Measurements from ENCODE around the gene PCNX2. TPM values are rescaled to one million over a fixed set of nuclear protein-coding genes. Genes with fewer than 3 reads are reported as not detected.

Gene PCNX2, protein sequence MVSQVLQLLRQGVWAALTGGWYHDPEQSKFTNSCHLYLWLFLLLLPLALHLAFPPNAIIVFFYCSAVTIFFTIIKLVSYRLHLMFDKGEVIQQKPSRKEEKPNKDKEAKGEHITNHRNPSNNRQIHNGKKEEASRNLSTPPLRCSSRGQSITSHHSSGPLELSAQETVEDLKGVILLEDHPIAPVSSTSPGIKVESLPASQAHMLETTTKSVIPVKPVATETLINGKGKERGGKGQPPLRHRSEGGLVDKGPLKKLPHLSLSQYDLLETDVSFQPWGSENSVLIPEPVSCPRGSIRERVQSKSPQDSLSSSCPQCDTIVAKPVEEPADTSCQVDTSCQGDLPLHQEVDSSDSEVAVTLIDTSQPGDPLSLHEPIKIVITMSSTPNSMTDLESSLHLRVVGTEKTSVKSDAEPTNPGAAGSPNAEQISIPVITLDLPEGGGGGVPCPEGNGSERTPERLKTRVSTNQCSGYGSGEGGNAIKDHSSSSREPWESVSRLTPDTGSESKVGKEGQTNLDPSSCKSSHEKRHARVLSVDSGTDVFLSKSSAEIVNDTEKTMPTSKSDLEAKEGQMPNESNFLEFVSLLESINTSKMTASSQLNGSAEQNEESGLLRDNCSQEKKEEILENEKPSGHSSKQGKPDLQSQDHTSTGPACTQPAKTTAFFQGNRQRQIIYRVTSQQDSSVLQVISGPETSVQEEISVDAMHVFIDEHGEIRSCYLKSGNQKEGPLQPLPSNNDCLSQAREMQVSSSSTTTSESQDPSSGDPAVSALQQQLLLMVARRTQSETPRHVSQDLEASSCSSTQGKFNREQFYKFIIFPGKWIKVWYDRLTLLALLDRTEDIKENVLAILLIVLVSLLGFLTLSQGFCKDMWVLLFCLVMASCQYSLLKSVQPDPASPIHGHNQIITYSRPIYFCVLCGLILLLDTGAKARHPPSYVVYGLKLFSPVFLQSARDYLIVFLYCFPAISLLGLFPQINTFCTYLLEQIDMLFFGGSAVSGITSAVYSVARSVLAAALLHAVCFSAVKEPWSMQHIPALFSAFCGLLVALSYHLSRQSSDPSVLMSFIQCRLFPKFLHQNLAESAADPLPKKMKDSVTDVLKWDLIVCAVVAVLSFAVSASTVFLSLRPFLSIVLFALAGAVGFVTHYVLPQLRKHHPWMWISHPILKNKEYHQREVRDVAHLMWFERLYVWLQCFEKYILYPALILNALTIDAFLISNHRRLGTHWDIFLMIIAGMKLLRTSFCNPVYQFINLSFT (N-terminal part only)
- total RNA-seq (10 to 100 TPM; 16.5 to 26.0 (median 19.3) TPM), polyA plus RNA-seq (10 to 100 TPM in 1 of 2 donors, 1 to 10 TPM in 1; 5.7 to 10.9 TPM)
- long read RNA-seq, donor 1, partial matches to known transcripts, result 4 of 15 reads
- long read RNA-seq, donor 1, other reads (novel, unspliced or antisense), result 11 of 15 reads
- long read RNA-seq, donor 2, result 0 reads
- long read RNA-seq, donor 3, partial matches to known transcripts, result 4 of 16 reads
- long read RNA-seq, donor 3, other reads (novel, unspliced or antisense), result 12 of 16 reads

DNA sequence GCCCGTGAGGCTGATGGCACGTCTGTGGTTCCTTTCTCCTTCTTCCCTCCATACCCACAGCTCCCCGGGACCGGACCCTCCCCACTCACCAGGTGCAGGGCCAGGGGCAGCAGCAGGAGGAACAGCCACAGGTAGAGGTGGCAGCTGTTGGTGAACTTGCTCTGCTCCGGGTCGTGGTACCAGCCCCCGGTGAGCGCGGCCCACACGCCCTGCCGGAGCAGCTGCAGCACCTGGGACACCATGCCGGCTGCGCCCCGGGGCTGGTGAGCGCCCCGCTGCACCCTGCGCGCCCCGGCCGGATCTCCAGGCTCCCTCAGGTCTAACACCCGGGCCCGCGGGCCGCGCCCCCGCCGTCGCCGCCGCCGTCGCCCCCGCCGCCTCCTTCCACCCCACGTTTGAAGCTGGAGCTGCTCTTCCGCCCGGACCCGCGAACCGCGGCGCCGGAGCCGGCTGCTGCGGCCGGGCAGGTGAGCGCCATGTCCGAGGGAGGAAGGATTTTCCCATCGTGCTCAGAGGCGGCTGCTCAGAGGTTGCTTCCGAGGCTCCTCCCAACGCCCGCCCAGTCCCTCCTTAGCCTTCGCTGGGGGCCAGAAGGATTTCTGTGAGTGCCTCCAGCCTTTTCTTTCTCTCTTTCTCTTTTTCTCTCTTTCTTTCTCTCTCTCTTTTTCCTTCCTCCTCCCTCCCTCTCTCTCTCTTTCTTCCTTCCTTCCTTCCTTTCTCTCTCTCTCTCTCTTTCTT is at the start of gene PCNX2:
Gene PCNX2, minus strand, starts transcription at position 489 of the 738 bp plus-strand sequence. Its CDS starts 247 bp downstream, at position 242.
- Histone ChIP-seq H3K27ac (peak within 1 kb of the TSS; percentile 67 to 68), H3K27me3 (no peaks in the 10 kb centered on the region), H3K36me3 (no peaks in the 10 kb centered on the region), H3K9me3 (no peaks in the 10 kb centered on the region), H3K4me1 (ENCODE audit: insufficient read depth) (no peaks in the 10 kb centered on the region), H3K4me3 (peak within 1 kb of the TSS; percentile 55)
- 0 to 1% (median 1%) methylated on average over 52 to 54 of the region's 54 CpGs for WGBS, 3 donors
- TF ChIP-seq, protein P1, sequence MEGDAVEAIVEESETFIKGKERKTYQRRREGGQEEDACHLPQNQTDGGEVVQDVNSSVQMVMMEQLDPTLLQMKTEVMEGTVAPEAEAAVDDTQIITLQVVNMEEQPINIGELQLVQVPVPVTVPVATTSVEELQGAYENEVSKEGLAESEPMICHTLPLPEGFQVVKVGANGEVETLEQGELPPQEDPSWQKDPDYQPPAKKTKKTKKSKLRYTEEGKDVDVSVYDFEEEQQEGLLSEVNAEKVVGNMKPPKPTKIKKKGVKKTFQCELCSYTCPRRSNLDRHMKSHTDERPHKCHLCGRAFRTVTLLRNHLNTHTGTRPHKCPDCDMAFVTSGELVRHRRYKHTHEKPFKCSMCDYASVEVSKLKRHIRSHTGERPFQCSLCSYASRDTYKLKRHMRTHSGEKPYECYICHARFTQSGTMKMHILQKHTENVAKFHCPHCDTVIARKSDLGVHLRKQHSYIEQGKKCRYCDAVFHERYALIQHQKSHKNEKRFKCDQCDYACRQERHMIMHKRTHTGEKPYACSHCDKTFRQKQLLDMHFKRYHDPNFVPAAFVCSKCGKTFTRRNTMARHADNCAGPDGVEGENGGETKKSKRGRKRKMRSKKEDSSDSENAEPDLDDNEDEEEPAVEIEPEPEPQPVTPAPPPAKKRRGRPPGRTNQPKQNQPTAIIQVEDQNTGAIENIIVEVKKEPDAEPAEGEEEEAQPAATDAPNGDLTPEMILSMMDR (IDR thresholded peaks at IDR 0.05), result no peak
- TF ChIP-seq EP300 (IDR thresholded peaks at IDR 0.05) (no peak), POLR2A (IDR thresholded peaks at IDR 0.05) (no peak)
- DNase-seq, result peak; percentile 43 to 63 (median 50)
- intact Hi-C loops (cut with DNase I), result no loop called here

DNA sequence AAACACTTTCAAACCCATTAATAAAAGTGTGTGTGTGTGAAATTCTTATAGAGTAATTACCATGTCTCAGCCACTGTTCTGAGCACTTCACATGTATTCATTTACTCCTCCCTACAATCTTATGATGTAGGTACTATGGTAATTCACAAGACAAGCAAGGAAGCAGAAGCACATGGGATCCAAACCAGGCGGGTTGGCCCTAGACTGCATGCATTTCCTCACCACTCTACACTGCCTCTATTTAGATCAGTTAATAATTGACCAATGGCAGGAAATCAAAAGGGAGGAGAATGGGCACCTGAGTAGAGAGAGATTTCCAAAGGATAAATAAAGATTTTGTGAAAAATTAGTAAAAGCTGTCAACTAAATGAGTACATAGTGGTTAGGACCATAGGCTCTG is 47.7 kb upstream of the PCNX2 start:
- DNase-seq, result no peak
- Histone ChIP-seq H3K27me3 (no peaks in the 10 kb centered on the region), H3K4me1 (ENCODE audit: insufficient read depth) (no peaks in the 10 kb centered on the region), H3K4me3 (no peak overlapping the region), H3K36me3 (no peaks in the 10 kb centered on the region), H3K9me3 (no peaks in the 10 kb centered on the region), H3K27ac (no peak overlapping the region)
- intact Hi-C loops (cut with DNase I), result no loop called here
- TF ChIP-seq EP300 (IDR thresholded peaks at IDR 0.05) (no peak), POLR2A (IDR thresholded peaks at IDR 0.05) (no peak)
- TF ChIP-seq, protein P1 (IDR thresholded peaks at IDR 0.05), result no peak
- 50 to 88% (median 81%) methylated on average over 1 of the region's 1 CpG for WGBS, 3 donors

DNA sequence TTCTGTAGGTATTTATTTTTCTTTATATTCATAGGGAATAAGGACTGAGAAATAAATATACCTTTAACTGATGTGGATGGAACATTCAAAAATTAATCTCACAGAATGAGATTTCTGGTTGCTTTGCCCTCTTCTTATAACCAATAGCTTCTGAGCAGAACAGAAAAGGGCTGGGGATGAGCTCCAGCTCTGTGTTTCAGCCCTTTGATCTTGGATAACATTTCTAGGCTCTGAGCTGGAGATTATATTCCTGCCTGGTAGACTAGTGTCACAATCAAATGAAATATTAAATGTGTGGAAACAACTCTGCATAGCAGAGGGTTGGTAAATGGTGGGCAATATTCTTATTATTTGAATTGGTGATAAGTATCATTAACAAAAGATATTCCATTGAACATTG is 46.6 kb upstream of the PCNX2 start:
- no peaks in the 10 kb centered on the region for H3K4me1 ChIP-seq (ENCODE audit: insufficient read depth)
- H3K27me3 ChIP-seq, result no peaks in the 10 kb centered on the region
- intact Hi-C loops (cut with DNase I), result no loop called here
- H3K9me3 ChIP-seq, result no peaks in the 10 kb centered on the region
- no peak for DNase-seq
- TF ChIP-seq, protein P1 (IDR thresholded peaks at IDR 0.05), result no peak
- TF ChIP-seq EP300 (IDR thresholded peaks at IDR 0.05) (no peak), POLR2A (IDR thresholded peaks at IDR 0.05) (no peak)
- no peak overlapping the region for H3K4me3 ChIP-seq
- no peak overlapping the region for H3K27ac ChIP-seq
- H3K36me3 ChIP-seq, result no peaks in the 10 kb centered on the region
